ENCODE results near the gene ACOXL. TPM values are rescaled to one million over a fixed set of nuclear protein-coding genes. Genes with fewer than 3 reads are reported as not detected.

The ACOXL gene
- total RNA-seq, 1 donor from 2014 or later: 1.2 TPM

Other genes starting within 250 kb of the ACOXL start
- 3.2 and 9.2 TPM in 2 replicates for gene RGPD6, start 155.4 kb upstream of the ACOXL start, total RNA-seq
- 87.5 and 88.5 TPM in 2 replicates for gene BUB1, start 54.5 kb upstream of the ACOXL start, total RNA-seq